NK-92 treated with Interleukin-12 subunit alpha and Interleukin-12 subunit beta, amount 100 ng/mL, for 24 hours (cell line): ENCODE measurements around the gene SCN4A.
"Not testable (repeated sequence)": the region's sequence is repeated elsewhere in the genome, so short reads cannot be mapped to it uniquely, and the experiment has no call there.

ENCODE experiments used
- DNase-seq: peaks from one replicate; lab custom pipeline; 2025; lab: John Stamatoyannopoulos, UW

SCN4A gene

DNA sequence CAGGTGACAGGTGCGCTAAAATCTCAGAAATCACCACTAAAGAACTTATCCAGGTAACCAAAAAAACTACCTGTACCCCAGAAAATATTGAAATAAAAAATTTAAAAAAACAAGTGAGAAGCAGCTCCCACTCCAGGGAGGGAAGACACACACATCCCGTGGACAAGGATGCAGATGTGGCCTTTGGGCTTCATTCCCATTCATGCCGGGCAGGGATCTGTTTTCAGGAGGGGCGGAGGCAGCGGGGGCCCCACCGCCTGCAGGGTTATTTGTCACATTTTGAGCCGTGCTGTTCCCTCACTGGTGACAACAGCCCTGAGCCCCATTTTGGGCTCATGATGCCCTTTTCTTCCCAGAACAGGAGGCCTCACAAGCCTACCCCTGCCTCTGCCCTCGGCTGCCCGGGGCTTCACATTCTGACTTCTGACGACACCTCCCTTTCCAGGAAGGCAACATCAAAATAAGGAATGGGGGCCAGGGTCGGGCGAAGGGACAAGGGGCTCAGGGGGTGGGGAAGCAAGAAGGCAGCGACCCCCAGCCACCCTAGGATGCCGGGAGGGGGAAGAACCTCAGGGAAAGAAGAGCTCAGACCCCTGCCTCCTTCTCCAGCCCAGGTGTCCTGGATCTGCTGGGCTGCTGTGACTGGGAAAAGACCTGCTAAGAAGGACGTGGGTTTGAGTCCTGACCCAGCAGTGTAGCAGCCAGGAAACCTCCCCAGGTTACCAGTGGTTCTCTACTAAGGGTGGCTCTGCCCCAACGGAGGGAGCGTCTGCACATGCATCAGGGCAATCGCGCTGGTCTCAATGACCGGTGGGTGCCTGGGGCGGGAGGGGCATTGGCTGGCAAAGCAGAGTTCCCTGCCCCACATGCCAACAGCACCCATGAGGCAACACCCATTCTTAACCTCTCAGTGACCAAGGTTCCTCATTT is 38.3 kb downstream of the SCN4A start:
- DNase-seq, result no peak

DNA sequence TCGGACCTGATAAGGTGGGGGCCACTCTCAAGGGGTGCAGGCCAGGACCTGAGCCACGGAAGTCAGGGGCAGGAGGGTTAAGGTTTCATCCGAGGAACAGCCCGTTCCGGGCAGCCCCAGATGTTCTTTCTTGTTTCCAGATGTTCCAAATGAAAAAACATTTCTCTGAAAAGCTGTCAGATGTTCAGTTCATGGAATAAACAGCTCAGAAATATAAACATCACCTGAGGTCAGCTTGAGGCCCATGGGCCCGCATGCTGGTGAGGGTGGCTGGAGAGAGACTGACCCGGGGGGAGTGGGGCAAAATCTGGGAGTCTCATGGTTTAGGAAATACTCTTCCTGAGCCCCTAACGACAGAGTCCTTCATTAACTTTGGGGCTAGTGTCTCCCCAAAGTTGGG is 39.1 kb downstream of the SCN4A start:
- no peak for DNase-seq

DNA sequence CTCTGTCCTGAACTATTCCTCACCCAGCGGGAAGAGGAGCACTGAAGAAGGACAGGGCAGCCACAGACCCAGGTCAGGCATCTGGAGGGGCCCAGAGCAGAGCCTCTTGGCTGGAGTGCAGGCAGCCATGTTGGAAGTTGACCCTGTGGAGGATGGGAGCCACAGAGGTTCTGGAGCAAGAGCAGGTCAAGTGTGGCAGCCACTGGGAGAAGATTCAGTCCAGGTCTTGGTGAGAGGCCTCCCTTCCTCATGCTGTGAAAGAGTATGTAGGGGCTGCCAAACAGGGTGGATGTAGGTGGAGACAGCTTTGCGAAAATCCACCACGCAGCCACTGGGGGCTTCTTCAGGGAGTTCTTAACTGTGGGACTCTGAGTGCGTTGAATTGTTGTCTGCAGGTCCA is 40.0 kb downstream of the SCN4A start:
- DNase-seq, result no peak

DNA sequence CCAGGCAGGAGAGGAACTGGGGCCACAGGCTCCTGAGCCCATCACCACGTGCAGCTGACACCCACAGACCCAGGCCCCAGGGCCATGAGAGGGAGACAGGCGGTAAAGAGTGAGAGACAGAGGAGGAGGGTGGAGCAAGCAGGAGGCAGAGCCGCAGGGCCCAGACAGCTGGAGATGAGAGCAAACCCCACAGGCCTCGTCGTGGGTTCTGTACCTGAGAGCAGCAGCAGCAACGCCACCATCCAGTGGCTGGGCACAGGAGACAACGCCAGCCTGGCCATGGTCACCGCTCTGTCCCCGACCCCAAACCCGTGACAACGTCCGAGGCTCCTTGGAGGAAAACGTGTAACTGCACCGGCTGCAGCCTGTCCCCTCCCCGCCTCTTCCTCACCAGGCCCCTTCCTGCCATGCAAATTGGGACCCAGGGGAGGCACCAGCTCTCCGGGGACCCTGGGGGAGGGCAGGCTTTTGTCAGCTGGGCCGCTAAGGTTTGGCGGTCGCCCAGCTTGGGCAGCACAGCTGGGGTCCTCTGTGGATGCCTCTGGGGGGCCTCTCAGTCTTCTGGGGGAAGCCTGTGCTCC is 40.6 kb downstream of the SCN4A start, which contains the start of gene CD79B:
CD79B (minus strand) TSS at position 351 of the 581 bp plus-strand sequence; CDS start at position 281, 70 bp downstream.
- DNase-seq, result no peak

DNA sequence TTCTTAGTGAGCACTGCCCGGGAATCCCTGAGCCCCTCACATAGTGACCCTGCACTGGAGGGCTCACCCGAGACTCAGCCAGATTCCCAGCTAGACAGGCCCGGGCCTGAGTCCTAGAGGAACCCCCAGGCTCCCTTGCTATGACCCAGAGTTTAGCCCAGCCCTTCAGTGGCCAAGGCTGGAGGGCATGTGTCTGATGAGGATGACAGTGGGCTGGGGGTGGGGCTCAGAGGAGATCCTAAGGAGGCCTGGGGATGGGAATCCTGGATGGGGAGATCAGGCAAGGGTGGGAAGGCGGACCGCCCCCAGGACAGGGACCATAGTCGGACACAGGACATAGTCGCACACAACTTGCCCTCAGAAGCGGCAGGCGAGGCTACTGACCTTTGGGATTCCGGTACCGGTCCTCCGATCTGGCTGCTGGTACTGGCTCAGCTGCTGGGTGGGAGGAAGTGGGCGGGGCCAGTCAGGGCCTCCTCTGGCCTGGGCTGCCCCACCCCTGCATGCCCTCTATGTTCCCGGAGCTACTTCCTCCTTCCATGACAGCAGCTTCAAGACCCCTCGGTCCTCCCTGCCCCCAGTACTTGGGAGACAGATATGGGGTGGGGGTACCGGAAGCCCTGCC is 41.7 kb downstream of the SCN4A start:
- no peak for DNase-seq

DNA sequence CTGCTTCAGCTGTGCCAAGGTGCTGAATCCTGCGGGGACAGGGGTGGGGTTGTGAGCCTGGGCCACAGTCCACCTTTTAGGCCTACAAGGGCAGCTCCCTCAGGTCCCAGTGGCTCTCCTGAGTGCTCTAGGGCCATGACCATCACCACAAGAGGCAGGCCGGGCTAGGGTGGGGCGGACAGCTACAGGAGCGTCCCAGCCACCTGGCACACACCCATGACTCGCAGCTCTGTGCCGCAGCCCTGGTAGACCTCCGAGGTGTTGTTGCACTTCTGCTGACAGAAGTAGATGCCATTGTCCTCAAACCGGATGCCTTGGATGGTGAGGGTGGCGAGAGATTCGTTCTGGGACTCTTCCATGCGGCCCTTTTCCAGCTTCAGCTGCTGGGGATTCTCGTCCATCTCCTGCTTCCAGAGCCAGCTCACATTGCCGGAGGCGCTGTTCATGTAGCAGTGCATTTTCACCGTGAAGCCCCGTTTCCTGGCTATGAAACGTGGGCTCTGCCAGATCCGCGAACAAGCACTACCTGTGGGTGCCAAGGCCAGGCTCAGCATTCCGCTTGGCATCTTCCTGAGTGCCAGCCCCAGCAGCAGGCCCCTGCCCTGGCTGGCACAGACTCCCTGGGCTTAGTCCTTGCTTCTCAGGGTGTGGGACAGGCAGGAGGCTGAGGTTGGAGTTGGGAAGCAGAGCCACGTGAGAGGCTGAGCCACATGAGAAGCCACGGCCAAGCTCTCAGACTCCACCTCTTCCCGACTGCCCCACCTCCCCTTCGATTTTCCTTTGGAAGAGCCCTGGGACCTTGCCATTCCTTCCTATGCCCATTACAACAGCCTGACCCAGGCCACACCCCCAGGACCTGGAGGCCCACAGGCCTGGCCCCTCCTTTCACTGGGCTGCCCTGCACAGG is 42.6 kb downstream of the SCN4A start:
- DNase-seq, result no peak

DNA sequence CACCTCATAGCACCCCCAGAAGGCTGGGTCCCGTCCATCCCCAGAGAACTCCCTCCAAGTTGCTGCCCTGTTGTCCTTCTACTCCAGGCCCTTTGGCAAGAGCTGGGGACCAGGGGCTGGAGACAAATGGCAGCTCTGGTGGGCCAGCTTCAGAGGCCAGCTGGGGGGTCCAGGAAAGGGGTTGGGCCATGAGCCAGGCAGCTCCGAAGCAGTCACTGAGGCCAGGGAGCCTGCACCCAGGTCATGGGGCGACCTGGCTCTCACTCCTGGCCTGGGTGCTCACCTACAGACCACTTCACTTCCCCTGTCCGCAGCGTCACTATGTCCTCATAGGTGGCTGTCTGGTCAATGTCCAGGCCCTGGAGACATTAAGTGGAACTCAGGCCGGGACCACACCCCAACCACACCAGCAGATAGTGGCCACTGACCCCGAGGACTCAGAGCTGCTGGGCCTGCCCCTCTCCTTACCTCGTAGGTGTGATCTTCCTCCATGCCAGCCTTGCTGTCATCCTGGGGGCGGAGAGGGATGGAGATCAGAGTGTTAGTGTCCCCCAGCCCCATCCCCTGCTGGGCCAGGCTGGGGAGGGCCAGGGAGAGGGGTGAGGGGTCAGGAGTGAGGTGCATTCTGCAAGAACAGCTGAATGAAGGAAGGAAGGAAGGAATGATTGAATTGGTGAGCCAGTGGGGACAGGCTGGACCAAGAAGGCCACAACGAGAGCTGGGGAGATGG is 43.6 kb downstream of the SCN4A start:
- no peak for DNase-seq

DNA sequence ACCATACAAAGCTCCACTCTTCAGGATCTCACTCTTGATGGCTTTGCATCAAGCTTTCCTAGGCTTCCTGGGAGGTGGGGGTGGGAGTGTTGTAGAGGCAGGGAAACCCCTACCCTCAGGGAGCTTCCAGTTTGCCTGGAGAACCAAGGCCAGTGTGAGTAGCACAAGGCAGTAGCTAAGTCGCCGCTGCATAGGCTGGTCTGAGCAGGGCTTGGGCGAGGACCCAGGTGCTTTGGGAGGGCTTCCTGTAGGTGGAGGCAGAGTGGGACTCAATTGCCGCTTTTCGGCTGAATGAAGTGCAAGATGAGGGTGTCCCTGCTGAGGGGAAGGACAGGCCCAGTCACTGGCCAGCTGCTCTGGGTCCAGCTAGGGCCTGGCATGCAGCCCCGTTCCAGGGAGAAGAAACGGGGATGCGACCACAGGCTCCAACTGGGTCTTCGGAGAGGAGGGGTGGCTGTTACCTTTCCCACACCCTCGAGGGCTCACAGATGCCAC is 44.5 kb downstream of the SCN4A start:
- no peak for DNase-seq

DNA sequence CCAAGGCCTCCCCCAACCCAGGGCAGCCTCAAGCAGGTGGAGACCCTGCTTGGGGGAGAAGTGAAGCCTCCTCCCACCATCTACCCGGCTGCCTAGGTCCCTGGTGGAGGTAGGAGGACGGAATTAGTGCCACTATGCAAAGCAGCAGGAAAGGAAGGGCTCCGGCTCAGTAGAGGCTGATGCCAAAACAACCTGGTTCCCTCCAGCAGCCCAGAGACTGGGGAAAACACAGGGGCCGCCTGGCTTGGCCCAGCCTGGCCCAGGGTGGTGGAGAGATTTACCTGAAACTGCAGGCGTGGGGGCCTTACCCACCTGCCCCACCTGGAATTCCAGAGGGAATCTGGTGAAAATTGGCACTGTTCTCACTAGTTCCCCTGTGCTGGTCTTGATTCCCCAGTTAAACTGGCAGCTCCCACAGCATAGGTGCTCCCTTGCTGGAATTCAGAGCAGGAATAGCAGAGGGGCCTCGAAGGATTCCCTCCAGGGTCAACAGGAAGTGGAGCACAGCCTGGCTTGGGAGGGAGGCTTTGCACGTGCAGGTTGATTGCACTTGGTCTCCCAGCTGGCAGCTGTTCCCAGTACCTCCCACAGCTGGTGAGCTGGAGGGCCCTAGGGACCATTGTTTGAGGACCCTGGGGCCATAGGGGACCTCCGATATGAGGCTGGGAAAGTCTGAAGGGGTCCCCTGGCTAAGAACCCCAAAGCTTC is 45.1 kb downstream of the SCN4A start:
- DNase-seq, result no peak

DNA sequence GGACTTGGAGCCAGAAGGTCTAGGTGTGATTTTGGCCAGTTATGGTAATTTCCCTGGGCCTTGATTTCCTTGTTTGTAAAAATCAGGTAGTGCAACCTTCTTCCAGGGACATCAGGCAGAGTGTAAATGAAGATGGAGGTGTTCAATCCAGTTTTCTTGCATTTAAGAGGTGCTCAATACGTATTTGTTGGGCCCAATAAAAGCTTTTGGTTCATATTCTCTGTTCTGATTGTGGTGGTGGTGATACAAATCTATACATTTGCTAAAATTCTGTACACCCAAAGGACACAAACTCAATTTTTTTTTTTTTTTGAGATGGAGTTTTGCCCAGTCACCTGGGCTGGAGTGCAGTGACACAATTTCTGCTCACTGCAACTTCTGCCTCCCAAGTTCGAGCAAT is 46.6 kb downstream of the SCN4A start:
- DNase-seq, result no peak

DNA sequence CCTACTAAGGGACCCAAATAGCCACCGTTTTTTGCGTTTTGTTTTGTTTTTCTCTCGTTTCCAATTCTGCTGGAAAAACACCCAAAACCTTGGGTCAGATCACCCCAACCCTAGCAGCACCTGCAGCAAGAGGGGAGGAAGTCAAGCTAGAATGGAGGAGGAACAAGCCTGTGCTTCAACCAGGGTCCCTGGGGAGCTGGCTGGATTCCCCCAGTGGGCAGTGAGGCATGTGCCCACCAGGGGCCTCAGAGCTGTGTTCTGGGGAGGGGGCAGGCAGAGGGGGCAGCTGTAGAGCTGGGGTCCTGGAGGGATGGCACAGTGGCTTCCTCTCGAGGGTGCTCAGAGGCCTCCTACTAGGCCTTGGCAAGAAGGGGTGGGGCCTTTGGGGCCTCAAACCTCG is 47.1 kb downstream of the SCN4A start:
- DNase-seq, result no peak

DNA sequence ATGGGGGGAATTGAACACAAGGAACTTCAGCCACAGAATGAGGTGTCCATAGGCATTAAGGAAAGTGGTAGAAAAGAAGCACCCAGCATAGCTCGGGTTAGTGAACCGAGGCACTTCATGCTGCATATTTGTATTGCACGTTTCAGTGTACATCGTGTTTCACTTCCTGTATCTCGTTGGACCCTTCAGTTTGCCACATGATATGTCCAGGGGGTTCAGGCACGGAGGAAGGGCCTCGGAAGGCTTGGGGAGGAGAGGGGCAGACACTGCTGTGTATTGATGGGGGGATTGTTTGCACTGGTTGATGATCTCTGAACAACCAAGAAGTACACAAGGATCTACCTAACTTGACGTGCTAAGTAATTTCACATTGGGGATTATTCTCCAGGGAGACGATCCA is 50.3 kb downstream of the SCN4A start:
- DNase-seq, result not testable (repeated sequence)

DNA sequence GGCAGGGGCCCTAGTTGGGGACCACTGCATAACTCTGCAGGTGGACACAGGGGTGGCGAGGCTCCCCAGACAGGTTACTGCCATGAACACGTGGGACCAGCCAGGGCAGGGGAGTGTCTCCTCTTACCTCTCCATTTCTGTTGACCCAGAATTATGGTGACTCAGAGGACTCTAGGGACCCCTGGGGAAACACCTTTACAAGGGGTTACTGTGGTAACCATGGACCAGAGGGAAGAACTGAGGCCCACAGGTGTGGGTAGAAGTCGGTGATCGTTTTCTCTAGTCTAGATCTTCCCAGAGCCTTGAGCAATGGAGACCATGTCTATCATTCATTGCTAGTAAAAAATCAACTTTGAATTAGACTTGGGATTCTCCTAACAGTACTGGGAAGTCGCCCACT is 51.9 kb downstream of the SCN4A start:
- not testable (repeated sequence) for DNase-seq

DNA sequence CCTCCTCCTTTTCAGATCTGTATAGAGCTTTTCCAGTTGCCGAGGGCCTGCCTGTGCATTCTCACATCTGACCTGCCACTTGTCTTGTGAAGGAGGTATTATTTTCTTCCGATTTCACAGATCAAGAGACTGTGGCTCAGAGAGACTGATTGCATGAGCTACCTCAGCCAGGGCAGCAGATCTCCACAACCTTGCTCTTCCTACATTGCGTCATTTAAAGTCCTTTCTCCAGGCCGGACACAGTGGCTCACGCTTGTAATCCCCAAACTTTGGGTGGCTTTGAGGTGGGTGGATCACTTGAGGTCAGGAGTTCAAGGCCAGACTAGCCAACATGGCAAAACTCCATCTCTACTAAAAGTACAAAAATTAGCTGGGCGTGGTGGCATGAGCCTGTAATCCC is 52.7 kb downstream of the SCN4A start:
- not testable (repeated sequence) for DNase-seq

DNA sequence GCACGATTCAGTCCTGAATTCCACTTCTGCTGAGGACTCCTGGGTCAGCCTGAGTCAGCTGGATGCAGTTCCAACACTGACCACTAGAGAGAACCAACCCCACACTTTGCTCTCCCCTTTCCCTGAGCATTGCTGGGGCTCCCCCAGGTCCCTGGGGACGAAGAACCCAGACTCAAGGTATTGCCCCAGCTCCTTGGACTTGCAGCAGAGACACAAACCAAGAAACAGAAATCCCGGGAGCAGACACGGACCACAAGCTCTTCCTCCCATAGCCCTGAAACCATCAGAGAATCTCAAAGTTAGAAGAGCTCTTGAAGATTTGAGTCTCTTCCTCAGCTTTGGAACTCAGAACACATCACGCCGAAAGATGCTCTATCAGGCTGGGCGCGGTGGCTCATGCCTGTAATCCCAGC is 53.4 kb downstream of the SCN4A start:
- peak; percentile 22 for DNase-seq

DNA sequence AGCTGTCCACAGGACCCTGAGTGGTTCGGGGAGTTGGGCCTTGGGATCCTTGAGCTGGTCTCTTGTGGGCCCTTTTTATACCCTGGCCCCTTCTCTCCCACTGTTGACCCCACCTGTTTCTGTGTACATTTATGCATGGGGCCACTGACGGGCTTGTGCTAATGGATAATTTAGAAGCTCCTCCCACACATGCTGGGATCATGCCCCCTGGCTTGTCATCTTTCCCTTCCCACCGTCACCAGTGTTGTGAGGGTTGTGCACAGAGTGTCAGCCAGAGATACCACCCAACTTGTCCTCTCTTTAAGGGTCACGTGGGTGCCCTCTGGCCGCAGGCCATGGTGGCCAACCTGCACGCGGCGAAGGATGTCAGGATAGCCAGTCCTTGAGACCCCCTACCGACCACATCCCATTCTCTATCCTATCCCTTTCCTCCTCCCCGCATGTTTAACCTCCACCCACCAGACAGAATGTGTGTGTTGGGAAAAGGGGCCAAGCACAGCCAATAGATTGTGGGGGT is 53.9 kb downstream of the SCN4A start, which contains the start of gene GH1:
GH1 (minus strand) TSS at position 51 of the 517 bp plus-strand sequence. CDS start 63 bp downstream, outside the sequence.
- not testable (repeated sequence) for DNase-seq

DNA sequence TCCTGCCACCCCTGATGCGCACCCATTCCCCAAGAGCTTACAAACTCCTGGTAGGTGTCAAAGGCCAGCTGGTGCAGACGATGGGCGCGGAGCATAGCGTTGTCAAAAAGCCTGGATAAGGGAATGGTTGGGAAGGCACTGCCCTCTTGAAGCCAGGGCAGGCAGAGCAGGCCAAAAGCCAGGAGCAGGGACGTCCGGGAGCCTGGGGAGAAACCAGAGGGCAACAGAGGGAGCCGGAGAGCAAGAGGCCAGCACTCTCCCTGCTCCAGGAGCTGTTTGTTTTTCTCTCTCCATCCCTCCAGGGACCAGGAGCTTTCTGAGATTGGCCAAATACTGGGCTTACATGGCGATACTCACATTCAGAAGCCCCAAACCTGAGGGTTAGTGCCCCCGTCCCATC is 54.4 kb downstream of the SCN4A start:
- no peak for DNase-seq

DNA sequence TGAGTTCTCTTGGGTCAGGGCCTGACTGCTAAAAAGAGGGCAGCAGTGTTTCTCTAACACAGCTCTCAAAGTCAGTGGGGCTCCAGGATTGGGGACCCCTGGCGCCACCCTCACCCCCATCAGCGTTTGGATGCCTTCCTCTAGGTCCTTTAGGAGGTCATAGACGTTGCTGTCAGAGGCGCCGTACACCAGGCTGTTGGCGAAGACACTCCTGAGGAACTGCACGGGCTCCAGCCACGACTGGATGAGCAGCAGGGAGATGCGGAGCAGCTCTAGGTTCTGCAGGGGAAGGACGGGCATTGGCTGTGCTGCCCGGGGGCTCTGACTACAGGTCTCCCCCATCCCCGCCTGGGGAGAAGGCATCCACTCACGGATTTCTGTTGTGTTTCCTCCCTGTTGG is 55.1 kb downstream of the SCN4A start:
- DNase-seq, result no peak

DNA sequence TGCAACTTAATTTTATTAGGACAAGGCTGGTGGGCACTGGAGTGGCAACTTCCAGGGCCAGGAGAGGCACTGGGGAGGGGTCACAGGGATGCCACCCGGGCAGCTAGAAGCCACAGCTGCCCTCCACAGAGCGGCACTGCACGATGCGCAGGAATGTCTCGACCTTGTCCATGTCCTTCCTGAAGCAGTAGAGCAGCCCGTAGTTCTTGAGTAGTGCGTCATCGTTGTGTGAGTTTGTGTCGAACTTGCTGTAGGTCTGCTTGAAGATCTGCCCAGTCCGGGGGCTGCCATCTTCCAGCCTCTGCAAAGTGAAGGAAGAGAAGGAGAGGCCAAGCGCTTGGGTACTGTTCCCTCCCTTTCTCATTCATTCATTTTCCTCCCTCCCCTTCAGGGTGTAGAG is 55.5 kb downstream of the SCN4A start:
- not testable (repeated sequence) for DNase-seq
